Hepatic stellate cell (primary cell): ENCODE data around the gene NANOS3.

ENCODE experiments used
- DNase-seq: peaks from one replicate; pipeline ENCODE4 v3.0.0; 2011; ENCODE audit warnings: low spot score

Gene NANOS3

DNA sequence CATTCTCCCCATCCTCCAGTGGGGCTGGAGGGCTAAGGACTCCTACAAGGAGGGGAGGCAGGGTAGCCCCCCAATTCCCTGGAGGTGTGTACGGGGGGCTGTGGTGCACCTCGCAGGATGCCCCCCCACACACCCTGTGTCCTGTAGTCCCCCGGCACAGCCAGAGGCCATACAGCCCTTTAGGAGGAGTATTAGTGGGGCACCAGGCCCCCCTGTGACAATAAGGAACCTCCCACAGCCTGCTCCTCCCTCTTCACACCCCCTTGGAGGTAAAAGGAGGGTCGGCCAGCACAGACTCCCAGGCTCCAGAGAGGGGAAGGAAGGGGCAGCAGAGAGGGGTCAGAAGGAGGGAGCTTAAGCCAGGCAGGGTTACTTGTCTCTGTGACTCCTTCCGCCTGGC, at the start of gene NANOS3:
NANOS3 (plus strand) TSS at position 301 of the 400 bp plus-strand sequence. CDS start 115 bp downstream, outside the sequence.
- no peak for DNase-seq

DNA sequence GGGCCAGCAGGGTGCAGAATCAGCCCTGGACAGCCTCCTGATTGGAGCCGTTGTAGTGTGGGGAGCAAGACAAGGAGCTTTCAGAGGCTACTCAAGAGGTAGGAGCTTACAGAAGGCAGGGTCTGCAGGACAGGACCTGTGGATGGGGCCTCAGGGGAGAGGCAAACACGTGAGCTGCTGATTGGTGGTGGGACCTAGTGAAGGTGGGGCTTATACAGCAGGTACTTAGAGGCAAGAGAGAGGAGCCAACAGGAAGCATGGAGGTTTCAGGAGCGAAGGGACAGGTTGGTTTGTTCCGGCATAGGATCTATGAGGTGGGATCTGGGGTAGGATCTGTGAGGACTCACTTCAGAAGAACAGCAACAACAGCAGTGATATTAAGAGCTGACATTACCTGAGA, 49.3 kb upstream of the NANOS3 start:
- DNase-seq, result no peak

DNA sequence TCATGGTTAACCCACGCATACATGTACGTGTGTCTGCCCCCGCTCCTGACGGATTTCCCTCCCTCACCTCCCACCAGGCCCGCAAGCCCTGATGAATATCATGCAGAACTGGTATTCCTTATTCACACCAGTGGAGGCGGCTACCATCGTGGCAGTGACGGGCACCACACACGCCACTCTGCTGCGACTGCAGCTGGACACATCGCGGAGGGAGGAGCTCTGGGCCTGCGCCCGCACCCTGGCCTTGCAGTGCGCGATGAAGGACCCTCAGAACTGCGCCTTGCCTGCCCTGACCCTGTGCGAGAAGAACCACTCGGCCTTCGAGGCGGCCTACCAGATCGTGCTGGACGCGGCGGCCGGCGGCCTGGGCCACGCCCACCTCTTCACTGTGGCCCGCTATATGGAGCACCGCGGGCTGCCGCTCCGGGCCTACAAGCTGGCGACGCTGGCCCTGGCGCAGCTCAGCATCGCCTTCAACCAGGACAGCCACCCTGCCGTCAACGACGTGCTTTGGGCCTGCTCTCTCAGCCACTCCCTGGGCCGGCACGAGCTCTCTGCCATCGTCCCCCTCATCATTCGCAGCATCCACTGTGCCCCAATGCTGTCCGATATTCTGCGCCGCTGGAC, 46.7 kb upstream of the NANOS3 start:
- DNase-seq, result no peak

DNA sequence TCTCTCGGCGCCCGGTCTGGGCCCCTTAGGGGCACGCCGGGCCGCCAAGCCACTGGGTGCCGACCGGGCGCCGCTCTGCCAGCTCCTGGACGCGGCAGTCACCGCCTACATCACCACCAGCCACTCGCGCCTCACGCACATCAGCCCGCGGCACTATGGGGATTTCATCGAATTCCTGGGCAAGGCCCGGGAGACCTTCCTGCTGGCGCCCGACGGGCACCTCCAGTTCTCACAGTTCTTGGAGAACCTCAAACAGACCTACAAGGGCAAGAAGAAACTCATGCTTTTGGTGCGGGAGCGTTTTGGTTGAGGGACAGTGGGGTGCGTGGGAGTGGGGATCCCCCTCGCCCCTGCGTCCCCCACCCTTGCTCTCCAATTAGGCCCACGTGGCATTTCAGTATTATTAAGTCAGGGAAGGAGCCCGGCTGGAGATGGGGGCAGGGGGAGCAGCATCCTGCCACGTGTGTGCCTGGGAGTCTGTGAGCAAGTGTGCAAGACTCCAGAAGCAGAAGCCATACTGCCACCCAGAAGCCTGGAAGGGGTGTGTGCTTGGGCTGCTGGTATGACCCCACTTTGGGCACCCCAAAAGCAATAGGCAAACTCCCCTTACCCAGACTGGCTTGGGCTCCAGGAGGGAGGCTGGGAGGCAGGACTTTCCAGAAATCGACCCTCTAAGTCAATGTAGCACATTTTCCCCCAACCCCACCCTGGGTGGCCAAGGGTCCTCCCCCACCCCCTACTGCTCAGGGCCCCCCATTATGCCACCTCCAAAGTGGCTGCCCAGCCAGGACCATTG, 46.0 kb upstream of the NANOS3 start:
- no peak for DNase-seq

DNA sequence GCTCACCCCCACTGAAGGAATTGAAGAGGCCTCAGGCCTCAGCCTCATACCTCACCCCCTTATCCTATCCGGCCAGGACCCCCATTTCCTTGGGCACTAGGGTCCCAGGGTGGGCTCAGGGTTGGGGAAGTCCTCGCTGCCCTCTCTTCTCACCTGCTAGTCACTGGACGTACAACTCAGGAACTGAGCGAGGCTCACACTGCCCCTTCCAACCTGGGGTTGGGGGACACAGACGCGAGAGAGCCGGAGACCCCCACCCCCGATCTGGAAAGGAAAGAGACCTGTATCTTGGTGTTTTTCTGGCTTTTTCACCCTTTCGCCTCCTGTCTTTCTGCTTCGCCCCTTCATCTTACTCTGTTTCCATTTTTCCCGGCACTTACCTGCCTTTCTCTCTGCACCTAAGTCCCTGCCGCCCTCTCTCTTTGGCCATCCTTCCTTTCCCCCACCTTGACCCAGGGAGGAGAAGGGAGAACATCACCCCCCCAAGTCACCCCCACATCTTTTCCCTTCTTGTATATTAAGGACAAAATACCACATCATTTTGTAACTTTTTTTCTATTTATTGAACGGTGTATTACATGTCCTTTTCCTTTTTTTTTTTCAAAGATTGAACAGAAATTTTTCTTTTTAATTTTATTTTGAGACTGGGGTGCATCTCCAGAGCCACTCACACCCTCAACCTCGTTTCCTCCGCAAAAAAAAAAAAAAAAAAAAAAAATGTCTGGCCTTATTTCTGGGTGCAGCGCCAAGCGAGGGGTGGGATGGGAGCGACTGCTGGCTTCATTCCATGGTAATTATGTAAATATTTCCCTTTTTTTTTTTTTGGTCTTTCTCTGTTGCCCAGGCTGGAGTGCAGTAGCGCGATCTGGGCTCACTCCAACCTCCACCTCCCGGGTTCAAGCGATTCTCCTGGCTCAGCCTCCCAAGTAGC, 45.1 kb upstream of the NANOS3 start:
- DNase-seq, result no peak

DNA sequence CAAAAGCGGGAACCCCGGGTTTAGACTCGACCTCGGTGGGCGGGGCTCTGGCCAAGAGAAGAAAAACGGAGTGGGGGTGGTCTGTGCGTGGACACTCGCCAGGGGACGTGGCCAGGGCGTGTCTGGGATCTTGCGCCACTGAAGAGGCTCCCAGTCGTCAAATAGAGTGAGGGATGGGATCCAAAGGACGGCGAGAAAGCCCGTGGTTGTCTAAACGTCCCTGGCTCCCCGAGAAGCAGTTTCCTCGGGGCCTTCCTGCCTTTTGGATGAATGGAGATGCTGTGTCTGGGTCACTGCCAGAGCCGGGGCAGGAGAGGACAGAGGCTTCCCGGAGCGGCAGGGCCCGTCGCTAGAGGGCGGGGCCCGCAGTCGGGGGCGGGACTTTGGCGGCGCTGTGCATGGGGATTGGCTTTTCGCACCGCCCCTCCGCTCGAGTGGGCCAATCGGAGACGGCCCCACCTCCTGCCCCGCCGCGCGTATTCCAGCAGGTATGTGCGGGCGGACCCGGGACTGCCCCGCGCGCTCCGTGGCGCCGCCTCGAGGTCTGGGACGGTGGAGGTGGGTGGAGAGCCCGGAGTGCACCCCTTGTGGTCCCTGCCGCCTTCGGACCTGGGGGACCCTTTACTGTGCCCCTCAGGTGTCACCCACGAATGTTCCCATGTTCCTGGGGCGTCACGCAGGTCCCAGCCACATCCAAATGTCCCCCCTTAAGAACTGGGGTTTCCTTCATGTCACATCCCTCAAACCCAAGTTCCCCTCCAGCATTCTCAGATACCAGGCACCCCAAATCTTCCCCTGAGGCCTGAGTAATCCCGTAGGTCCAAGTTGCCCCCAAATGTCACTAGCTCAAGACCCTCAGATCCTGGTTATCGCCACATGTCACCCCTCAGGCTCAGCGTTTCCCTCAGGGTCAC, 43.3 kb upstream of the NANOS3 start:
- DNase-seq, result peak; percentile 93

- no peak for DNase-seq
Observed at GRCh38 chr19:13834244-13835069, 42.5 kb upstream of the NANOS3 start.

- no peak for DNase-seq
Observed at GRCh38 chr19:13835791-13836723, 40.9 kb upstream of the NANOS3 start.

DNA sequence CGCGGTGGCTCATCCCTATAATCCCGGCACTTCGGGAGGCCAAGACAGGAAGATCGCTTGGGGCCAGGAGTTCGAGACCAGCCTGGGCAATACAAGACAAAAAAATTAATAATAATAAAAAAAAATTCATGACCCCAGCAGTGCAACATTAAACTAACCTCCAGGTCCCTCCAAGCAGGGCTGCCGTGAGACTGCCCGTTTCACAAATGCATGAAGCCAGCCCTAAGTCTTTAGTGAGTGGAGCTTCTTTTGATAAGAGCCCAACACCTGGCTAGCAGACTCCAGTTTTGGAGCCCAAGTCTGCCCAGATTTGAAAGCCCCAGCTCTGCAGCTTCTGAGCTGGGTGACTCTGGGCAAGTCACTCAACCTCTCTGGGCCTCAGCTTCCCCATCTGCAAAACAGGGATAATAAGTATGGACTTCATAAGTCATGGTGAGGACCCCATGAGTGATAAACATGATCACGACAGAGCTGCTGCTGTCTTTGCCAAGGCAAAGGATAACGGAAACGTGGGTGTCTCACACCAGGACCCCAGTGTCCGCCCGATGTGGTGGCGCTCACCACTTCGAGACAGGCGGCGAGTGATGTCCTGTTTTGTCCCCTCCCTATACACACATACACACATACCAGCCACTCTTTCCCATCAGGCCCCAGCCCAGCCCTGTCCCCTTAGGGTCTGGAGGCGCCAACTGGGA, 38.4 kb upstream of the NANOS3 start:
- DNase-seq, result peak; percentile 12

DNA sequence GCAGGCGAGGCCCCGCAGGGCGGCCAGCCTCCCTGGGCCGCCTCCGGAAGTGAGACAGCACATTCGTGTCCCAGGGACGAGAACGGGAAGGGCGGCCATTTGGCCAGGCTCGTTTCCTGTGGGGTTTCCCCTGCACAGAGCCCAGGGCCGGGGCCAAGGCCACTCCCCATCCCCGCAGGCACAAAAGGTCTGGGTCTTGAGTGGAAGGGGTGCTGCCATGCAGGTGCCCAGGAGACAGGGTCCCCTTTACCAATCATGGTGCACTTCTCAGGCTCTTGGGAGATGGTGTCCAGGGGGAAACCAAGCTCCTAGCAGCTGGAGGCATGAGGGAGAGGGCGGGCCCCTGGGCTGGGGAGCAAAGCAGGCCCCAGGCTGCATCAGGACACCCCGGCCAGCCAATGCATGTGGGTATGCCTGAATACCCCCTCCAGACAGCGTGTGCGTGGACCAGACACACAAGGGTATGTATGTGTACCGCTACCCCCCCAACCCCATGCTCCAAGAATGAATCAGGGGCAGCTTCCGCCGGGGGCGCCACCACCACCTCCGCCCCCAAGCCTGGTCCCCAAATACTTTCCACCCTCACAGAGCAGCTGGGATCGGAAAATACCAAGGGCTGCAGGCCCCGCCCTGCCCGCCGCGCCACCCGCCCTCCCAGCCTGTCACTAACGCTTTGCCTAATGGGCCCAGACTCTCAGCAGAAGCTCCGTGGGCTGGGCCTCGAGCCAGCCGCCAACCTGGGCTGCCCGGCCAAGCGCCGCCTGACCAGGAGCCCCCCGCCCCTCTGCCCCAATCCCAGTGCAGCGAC, 37.6 kb upstream of the NANOS3 start:
- DNase-seq, result peak; percentile 80

- DNase-seq, result peak; percentile 79
Observed at GRCh38 chr19:13839938-13840304, 37.0 kb upstream of the NANOS3 start.

- no peak for DNase-seq
Observed at GRCh38 chr19:13840305-13841085, 36.4 kb upstream of the NANOS3 start.

GRCh38 chr19:13841086-13841961, 35.6 kb upstream of the NANOS3 start:
- peak; percentile 35 for DNase-seq

- peak; percentile 42 for DNase-seq
Observed at GRCh38 chr19:13841962-13842290, 35.0 kb upstream of the NANOS3 start.

DNA sequence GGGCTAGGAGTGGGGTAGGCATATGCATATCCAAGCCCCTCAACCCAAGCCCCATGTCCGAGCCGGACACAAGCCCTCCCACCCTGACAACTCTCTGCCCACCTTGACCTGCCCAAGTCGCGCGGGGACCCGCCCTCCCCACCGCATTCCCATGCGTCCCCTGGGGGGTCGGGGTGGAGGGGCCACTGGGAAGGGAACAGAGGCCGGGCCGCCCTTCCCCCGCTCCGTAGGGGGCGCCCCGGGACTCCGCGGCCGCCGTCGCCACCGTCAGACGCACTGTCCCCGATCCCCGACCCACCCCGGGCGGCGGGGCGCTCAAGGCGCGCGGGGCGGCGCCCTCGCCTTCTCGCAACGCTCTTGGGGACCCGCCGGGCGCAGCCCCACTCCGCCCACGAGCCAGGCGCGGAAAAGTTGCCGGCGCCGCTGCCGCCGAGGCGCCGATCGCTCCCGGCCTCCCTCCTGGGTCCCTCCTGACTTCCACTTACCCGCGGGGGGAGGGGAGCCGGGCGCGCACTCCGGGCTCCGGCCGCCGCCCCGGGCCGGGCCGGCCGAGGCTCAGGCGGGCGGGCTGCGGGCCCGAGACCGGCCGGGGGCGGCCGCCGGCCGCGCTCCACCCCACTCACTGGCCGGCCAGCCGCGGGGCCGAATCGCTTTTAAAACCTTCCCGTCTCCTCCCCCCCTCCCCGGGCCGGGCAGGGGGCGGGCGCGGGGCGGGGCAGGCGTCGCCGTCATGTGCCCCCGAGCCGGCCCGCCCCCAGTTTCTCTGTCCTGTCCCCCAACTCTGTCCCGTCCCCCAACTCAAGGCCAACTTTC, 34.4 kb upstream of the NANOS3 start:
- peak; percentile 88 for DNase-seq
